GM21367 (cell line): ENCODE measurements around the gene GMPPB.

ENCODE experiments used
- ATAC-seq: cut with Tn5 transposase; IDR thresholded peaks from one replicate; pipeline ENCODE4 v1.9.1; 2021; ENCODE audit not compliant: unreplicated experiment

The GMPPB gene

DNA sequence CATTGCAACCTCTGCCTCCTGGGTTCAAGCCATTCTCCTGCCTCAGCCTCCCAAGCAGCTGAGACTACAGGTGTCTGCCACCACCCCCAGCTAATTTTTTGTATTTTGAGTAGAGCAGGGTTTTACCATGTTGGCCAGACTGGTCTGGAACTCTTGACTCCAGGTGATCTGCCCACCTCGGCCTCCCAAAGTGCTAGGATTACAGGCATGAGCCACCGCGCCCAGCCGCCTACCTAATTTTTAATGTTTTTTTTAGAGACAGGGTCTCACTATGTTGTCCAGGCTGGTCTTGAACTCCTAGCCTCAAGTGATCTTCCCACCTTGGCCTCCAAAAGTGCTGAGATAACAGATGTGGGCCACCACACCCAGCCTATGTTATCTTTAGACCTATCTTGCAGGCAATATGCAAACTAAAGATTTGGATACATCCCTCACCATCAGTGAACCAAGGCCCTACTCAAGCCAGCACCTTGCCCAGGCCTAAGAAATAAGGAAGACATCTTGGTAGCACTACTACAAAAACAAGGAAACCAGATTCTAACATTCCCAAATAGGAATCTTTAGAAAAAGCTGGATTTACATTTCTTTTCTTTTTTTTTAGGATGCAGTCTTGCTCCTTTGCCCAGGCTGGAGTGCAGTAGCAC is 6.3 kb upstream of the GMPPB start:
- ATAC-seq, result no peak

GRCh38 chr3:49727924-49728361 is 4.2 kb upstream of the GMPPB start:
- ATAC-seq, result no peak

GRCh38 chr3:49727154-49727923 is 3.6 kb upstream of the GMPPB start:
- no peak for ATAC-seq

- no peak for ATAC-seq
Measured at GRCh38 chr3:49725906-49726681, 2.3 kb upstream of the GMPPB start.

DNA sequence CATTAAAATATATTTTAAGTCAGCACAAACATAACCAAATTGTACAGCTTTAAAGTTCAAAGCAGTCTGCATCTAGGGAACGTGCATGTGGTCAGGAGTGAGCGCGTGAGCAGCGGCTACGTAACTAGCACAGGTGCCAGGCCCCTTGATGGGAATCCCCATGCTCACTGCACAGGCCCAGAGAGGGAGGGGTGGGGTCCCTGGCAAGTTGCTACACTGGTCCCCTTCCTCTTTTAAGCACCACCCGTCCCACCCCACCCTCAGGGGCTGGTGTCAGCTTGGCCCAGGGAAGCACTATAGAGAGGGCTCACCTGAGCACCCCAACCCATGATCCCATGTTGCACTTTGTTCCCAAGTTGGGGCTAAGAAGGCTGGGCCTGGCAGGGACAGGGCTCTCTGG is 835 bp upstream of the GMPPB start:
- no peak for ATAC-seq

- no peak for ATAC-seq
Measured at GRCh38 chr3:49723296-49723627, 489 bp downstream of the GMPPB start.

- no peak for ATAC-seq
Measured at GRCh38 chr3:49722896-49723295, 855 bp downstream of the GMPPB start.

DNA sequence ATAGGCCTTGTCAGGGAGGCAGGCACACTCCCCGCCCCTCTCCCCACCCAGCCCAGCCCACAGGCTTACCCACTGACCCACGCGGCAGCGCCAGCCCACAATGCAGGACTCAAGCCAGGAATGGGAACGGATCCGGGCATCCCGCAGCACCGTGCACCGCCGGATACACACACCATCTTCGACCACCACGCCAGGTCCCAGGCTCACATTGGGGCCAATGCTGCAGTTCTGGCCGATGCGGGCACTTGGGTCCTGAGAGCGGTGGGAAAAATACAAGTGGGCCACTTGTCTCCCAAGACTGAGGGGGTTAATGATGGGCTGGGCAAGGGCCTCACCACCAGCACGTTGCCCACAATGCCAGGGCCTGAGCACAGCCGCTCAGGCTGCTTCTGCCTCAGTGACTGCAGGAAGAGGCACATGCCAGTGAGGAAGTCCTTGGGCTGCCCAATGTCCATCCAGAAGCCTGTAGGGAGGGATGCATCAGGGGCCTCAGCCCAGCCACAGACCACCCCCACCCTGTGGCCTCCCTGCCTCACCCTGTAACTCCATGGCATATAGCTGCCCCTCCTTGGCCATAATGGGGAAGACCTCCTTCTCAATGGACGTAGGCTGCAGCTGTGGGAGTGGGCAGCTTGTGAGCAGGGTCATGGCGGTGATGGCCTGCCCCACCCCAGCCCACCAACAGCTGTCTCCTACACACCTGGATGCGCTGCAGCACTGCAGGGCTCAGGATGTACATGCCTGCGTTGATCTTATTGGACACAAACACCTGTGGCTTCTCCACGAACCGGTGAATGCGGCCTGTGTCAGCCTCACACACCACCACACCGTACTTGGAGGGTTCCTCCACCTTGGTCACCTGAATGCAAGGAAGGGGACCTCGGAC is 1.6 kb downstream of the GMPPB start:
- ATAC-seq, result no peak

GRCh38 chr3:49721596-49721895 is 2.2 kb downstream of the GMPPB start:
- no peak for ATAC-seq

- no peak for ATAC-seq
Measured at GRCh38 chr3:49720855-49721595, 2.7 kb downstream of the GMPPB start.

- ATAC-seq, result peak; percentile 38
Measured at GRCh38 chr3:49719214-49719884, 4.4 kb downstream of the GMPPB start, which contains the start of gene AMIGO3. TSS of gene AMIGO3 (minus strand) at chr3:49719684. CDS start at chr3:49719465, 219 bp downstream.

DNA sequence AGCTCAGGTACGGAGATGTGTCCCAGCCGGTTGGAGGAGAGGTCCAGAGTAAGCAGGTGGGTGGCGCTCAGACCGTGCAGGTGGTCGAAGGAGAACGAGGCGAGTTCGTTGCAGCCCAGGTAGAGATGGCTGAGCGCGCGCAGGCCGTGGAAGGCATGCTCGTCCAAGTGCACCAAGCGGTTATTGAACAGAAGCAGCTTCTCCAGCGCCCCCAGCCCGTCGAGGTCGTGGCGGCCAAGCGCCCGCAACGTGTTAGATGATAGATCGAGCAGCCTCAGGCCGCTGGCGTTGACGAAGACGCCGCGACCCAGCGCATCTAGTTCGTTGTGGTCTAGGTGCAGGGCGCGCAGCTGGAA is 4.9 kb downstream of the GMPPB start:
- no peak for ATAC-seq

GRCh38 chr3:49717959-49718857 is 5.5 kb downstream of the GMPPB start:
- no peak for ATAC-seq

DNA sequence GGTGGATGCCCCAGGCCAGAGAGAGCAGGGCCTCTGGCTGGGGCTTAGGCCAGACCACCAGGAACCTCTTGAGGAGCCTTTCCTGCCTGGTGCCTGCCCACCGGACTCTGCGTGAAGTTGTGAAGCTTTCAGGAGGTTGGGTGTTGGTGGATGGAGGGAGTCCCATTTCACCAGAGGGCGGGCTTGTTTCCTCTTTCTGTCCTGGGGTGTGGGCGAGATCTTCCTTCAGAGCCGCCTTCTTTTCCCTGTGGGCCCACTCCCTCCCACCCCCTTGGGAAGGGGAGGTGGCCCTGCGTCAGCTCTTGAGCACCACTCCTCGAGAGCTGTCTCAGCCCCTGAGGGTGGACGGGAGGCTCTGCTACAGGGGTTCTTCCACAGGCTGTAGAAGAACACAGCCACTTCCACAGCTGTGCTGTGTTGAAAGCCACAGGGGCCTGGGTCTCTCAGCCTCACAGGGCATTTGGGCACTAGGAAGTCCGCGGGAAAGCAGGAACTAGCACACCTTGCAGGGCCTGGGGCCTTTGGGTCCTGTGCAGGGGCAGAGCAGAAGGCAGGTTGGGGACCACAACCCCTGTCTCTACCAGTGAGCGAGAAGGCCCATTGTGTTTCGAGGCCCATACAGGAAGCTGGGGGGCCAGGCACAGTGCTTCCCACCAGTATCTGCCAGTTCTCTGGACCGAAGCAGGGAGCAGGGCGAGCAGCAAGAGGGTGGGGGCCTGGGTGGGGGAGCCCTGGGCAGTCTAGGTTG is 6.4 kb downstream of the GMPPB start:
- ATAC-seq, result no peak

- no peak for ATAC-seq
Measured at GRCh38 chr3:49716691-49717210, 7.0 kb downstream of the GMPPB start.

DNA sequence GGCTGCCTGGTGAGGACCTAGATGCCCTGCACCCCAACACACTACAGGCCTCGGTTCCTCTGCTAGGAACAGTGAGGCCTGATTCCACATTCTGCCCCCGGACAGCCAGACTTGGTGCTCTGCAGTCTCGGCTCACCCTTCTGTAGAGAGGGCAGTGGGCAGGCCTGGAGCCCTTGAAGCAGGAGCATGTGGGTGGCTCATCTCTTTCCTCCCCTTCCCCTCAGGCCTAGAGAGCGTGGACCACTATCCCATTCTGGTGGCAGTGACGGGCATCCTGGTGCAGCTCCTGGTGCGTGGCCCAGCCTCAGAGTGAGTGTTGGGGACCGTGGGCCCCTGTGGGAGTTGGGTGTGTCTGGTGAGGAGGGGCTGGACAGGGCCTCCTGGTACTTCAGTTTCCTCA is 7.6 kb downstream of the GMPPB start:
- no peak for ATAC-seq

DNA sequence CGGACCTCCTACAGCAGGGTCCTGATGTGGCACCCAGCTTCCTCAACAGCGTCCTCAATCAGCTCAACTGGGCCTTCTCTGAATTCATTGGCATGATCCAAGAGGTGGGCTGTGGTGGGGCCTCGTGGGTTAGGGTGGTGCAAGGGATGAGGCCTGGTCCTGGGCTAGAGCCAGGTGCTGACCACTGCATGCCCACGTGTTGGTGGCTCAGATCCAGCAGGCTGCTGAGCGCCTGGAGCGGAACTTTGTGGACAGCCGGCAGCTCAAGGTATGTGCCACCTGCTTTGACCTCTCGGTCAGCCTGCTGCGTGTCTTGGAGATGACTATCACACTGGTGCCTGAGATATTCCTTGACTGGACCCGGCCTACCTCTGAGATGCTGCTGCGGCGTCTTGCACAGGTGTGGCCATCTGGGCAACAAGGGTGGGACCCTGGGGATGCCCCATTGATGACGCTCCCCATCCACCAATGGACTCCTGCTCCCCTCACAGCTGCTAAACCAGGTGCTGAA is 8.1 kb downstream of the GMPPB start:
- ATAC-seq, result no peak
